HG03060 (cell line): ENCODE measurements around the gene WDR72.

ENCODE experiments used
- ATAC-seq: cut with Tn5 transposase; IDR thresholded peaks from one replicate; pipeline ENCODE4 v1.9.1; 2021; ENCODE audit warnings: low read depth, moderate number of reproducible peaks; ENCODE audit not compliant: unreplicated experiment

The WDR72 gene

GRCh38 chr15:53611145-53611920, 148.1 kb downstream of the WDR72 start:
- ATAC-seq, result no peak

GRCh38 chr15:53591041-53591440, 168.4 kb downstream of the WDR72 start:
- ATAC-seq, result no peak

- no peak for ATAC-seq
Observed at GRCh38 chr15:53590380-53590779, 169.1 kb downstream of the WDR72 start.

- ATAC-seq, result no peak
Observed at GRCh38 chr15:53589520-53590057, 169.9 kb downstream of the WDR72 start.

GRCh38 chr15:53588773-53589172, 170.7 kb downstream of the WDR72 start:
- ATAC-seq, result no peak

- no peak for ATAC-seq
Observed at GRCh38 chr15:53586799-53587198, 172.7 kb downstream of the WDR72 start.

GRCh38 chr15:53581513-53581912, 177.9 kb downstream of the WDR72 start:
- no peak for ATAC-seq

GRCh38 chr15:53580366-53580765, 179.1 kb downstream of the WDR72 start:
- ATAC-seq, result no peak

- no peak for ATAC-seq
Observed at GRCh38 chr15:53576841-53577240, 182.6 kb downstream of the WDR72 start.

GRCh38 chr15:53573091-53573490, 186.4 kb downstream of the WDR72 start:
- ATAC-seq, result no peak

- no peak for ATAC-seq
Observed at GRCh38 chr15:53569751-53570480, 189.5 kb downstream of the WDR72 start.

GRCh38 chr15:53566912-53567311, 192.6 kb downstream of the WDR72 start:
- ATAC-seq, result no peak

GRCh38 chr15:53565721-53566120, 193.7 kb downstream of the WDR72 start:
- no peak for ATAC-seq

GRCh38 chr15:53564647-53565046, 194.8 kb downstream of the WDR72 start:
- ATAC-seq, result no peak

GRCh38 chr15:53563627-53564026, 195.8 kb downstream of the WDR72 start:
- no peak for ATAC-seq

- ATAC-seq, result no peak
Observed at GRCh38 chr15:53559364-53560277, 199.8 kb downstream of the WDR72 start.

- ATAC-seq, result no peak
Observed at GRCh38 chr15:53558384-53558783, 201.1 kb downstream of the WDR72 start.

- no peak for ATAC-seq
Observed at GRCh38 chr15:53555226-53555625, 204.2 kb downstream of the WDR72 start.

GRCh38 chr15:53549697-53550305, 209.7 kb downstream of the WDR72 start:
- ATAC-seq, result no peak

GRCh38 chr15:53548236-53548635, 211.2 kb downstream of the WDR72 start:
- no peak for ATAC-seq
